ENCODE results near the gene TMEM123.

The TMEM123 gene

DNA sequence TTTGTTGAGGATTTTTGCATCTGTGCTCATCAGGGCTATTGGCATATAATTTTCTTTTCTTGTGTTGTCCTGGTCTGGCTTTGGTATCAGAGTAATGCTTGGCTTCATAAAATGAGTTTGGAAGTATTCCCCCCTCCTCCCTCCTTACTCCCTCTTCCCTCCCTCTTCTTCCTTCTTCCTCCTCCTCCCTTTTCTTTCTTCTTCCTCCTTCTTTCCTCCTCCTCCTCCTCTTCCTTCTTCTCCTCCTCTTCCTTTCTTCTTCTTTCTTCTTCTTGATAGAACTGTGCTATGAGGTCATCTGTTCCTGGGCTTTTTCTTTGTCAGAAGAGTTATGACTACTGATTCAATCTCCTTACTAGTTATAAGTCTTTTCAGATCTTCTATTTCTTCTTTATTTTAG is 95.4 kb downstream of the TMEM123 start:
- Mint-ChIP-seq H3K27ac (no peak overlapping the region), H3K27me3 (no peaks in the 10 kb centered on the region), H3K4me3 (no peak overlapping the region), H3K4me1 (ENCODE audit: low read depth) (peaks cover 38% of the 10 kb centered on the region), H3K36me3 (ENCODE audit: low read depth) (peaks cover 93% of the 10 kb centered on the region), H3K9me3 (no peaks in the 10 kb centered on the region)
- intact Hi-C loops (cut with micrococcal nuclease) = loop anchor here (10.0 kb wide), 1 partner anchor 258 kb away; no protein-coding TSS in a partner anchor

DNA sequence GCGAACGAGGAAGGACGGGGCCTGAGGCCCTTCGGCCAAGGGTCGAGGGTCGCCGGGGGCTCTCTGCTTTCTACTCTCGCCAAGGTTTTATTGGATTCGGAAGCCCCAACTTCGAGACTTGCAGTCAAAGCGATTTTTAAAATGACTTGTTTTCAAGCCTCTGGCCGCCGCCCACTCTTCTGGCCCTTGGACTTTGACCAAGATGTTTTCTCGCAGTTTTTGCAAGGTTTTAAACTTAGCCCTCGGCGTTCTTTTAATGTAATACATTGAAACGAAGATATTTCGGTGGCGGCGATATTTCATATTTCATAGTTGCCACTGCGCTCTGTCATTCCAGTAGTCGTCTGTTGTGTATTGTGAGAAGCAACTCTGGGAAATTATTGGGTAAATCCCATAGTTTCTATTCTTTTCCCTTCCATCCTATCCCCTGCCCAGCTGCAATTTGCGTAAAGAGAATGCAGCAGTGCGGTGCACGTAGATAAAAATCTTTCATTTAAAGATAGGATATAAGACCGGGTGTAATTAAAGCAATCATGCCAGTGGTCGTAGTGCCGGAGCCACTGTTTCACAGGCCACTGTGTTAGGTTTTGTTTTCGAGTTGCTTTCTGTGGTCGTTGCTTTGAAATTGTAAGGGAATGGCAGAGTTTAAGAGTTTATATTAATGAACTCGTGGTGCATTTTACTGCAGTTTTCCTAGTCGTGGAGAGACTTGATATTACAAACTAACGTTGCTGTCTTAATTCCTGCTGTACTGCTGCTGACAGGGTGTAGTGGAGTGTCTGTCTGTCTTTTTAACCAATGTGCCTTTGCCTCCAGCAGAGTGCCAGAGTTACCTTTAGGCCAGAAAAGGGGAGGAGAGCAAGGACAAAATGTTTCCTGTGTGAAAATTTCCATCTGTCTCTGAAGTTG is 104.8 kb downstream of the TMEM123 start:
- intact Hi-C loops (cut with micrococcal nuclease) = loop anchor here (2.0 kb wide), 2 partner anchors 59 to 105 kb away; partner anchors contain the start of gene TMEM123
- Mint-ChIP-seq H3K4me1 (ENCODE audit: low read depth) (peaks cover 16% of the 10 kb centered on the region), H3K36me3 (ENCODE audit: low read depth) (peaks cover 45% of the 10 kb centered on the region), H3K27ac (peak overlapping the region; percentile 94), H3K4me3 (peak overlapping the region; percentile 88), H3K27me3 (no peaks in the 10 kb centered on the region), H3K9me3 (no peaks in the 10 kb centered on the region)

DNA sequence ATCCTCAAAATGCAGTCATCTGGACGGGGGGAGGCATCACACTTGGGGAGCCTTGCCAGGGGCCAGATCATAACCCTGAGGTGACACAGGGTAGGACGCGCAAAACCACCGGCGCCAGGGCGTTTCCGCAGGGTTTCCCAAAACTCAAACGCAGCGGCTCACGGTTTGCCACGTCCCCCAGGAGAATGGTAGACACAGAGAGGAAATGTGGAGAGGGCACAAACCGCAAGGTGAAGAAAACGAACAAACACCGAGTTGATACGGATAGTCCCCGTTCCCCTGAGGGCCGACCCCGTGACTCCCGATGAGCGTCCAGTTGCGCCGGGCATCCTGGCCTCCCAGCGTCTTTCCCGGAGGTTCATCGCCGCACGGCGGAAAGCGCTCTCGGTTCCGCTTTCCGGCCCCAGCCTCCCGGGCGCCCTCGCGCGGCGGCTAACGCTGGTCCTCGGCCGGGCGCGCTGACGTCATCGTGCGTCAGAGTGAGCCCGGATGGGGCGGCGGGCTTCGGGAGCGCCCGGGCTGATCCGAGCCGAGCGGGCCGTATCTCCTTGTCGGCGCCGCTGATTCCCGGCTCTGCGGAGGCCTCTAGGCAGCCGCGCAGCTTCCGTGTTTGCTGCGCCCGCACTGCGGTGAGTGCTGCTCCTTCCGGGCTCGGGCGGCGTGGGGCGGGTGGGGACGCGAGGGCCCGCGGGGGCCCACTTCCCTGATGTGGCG is 105.7 kb downstream of the TMEM123 start, which contains the start of gene BIRC2:
Gene BIRC2 (plus strand): TSS at position 467 of the 714 bp plus-strand sequence. CDS start 2,641 bp downstream, outside the sequence.
- Mint-ChIP-seq H3K27ac (peak within 1 kb of the TSS; percentile 94), H3K9me3 (no peaks in the 10 kb centered on the region), H3K4me3 (peak within 1 kb of the TSS; percentile 88), H3K4me1 (ENCODE audit: low read depth) (peaks cover 18% of the 10 kb centered on the region), H3K27me3 (no peaks in the 10 kb centered on the region), H3K36me3 (ENCODE audit: low read depth) (peaks cover 37% of the 10 kb centered on the region)
- intact Hi-C loops (cut with micrococcal nuclease) = loop anchor here (2.0 kb wide), 2 partner anchors 58 to 106 kb away; partner anchors contain the start of gene TMEM123

DNA sequence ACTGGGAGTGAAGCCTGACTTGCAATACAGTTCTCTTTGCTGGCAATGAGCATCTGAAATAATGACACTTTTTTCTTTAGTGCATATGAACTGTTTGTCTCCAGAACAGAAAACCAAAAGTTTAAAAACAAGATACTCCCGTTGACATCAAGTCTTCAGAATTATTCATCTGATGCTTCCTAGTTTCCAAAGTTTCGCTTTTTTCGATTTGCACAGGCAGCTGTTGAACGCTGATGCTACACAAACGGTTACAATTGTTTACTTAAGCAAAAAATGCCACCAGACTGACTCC is 106.2 kb downstream of the TMEM123 start:
- H3K4me3 Mint-ChIP-seq = peak overlapping the region; percentile 88
- peak overlapping the region; percentile 94 for H3K27ac Mint-ChIP-seq
- H3K4me1 Mint-ChIP-seq (ENCODE audit: low read depth) = peaks cover 21% of the 10 kb centered on the region
- H3K9me3 Mint-ChIP-seq = no peaks in the 10 kb centered on the region
- intact Hi-C loops (cut with micrococcal nuclease) = loop anchor here (2.0 kb wide), 2 partner anchors 58 to 106 kb away; partner anchors contain the start of gene TMEM123
- peaks cover 33% of the 10 kb centered on the region for H3K36me3 Mint-ChIP-seq (ENCODE audit: low read depth)
- H3K27me3 Mint-ChIP-seq = no peaks in the 10 kb centered on the region

All from dendritic cell treated with granulocyte-macrophage colony-stimulating factor and Interleukin-4, amounts not matched to agents 40 ng/mL and 50 ng/mL, for 4 days (primary cell).